CD8-positive, alpha-beta memory T cell (primary cell): Measurements from ENCODE around the gene TSEN54. TPM values are rescaled to one million over a fixed set of nuclear protein-coding genes. Genes with fewer than 3 reads are reported as not detected.

ENCODE experiments used
- CTCF ChIA-PET: fragments of 350-600 bp; sonication (Branson Sonifier 250); formaldehyde crosslinking; loops from one replicate; lab custom pipeline; 2021; ENCODE audit warnings: antibody characterized with exemption; lab: Charles Lee
- POLR2A ChIA-PET: fragments of 350-600 bp; sonication (Branson Sonifier 250); formaldehyde crosslinking; loops from one replicate; lab custom pipeline; 2021; ENCODE audit warnings: antibody characterized with exemption; lab: Charles Lee
- DNase-seq, 5 donors: peaks; one replicate each; pipeline versions ENCODE4 v3.0.0 to v3.0.0-alpha.2; 2020 to 2022; ENCODE audit warnings: mixed read lengths in 1 of 5
- H3K27ac ChIP-seq: one replicate; pipeline ENCODE4 v1.7.0; 2013; ENCODE audit warnings: low read depth, mild to moderate bottlenecking, low read length, moderate library complexity
- H3K27me3 ChIP-seq: 2 replicates; pipeline ENCODE4 v1.7.0; 2013; ENCODE audit warnings: low read length, mild to moderate bottlenecking; ENCODE audit not compliant: insufficient read depth, poor library complexity, severe bottlenecking
- H3K36me3 ChIP-seq: 2 replicates; pipeline ENCODE4 v1.7.0; 2013; ENCODE audit warnings: mild to moderate bottlenecking, low read length, moderate library complexity; ENCODE audit not compliant: insufficient read depth
- H3K4me1 ChIP-seq: 2 replicates; pipeline ENCODE4 v1.7.0; 2013; ENCODE audit warnings: mild to moderate bottlenecking, low read length, moderate library complexity; ENCODE audit not compliant: insufficient read depth
- H3K4me3 ChIP-seq: 2 replicates; pipeline ENCODE4 v1.7.0; 2013; ENCODE audit warnings: mild to moderate bottlenecking, low read length
- H3K9me3 ChIP-seq: 2 replicates; pipeline ENCODE4 v1.7.0; 2013; ENCODE audit warnings: mild to moderate bottlenecking, low read length
- H3K27ac Mint-ChIP-seq, 8 donors: one replicate each; pipeline ENCODE4 v1.8.0; 2020 to 2021; ENCODE audit warnings: mixed read lengths in 8 of 8, mild to moderate bottlenecking in 6 of 8, inconsistent platforms in 3 of 8, moderate library complexity in 3 of 8
- H3K27me3 Mint-ChIP-seq, 2 donors: one replicate each; pipeline ENCODE4 v1.8.0; 2020 to 2021; ENCODE audit warnings: mixed read lengths in 2 of 2, mild to moderate bottlenecking in 1 of 2, moderate library complexity in 1 of 2
- H3K36me3 Mint-ChIP-seq, 3 donors: one replicate each; pipeline ENCODE4 v1.8.0; 2020 to 2021; ENCODE audit warnings: mixed read lengths in 3 of 3, inconsistent platforms in 1 of 3, mild to moderate bottlenecking in 1 of 3
- H3K4me1 Mint-ChIP-seq, 3 donors: one replicate each; pipeline ENCODE4 v1.8.0; 2020 to 2021; ENCODE audit warnings: mixed read lengths in 3 of 3, inconsistent platforms in 1 of 3, mild to moderate bottlenecking in 1 of 3
- H3K4me3 Mint-ChIP-seq, 7 donors: one replicate each; pipeline ENCODE4 v1.8.0; 2020 to 2021; ENCODE audit warnings: mixed read lengths in 7 of 7, mild to moderate bottlenecking in 6 of 7, moderate library complexity in 4 of 7, inconsistent platforms in 2 of 7
- H3K9me3 Mint-ChIP-seq, 5 donors: one replicate each; pipeline ENCODE4 v1.8.0; 2020 to 2022; ENCODE audit warnings: mixed read lengths in 5 of 5, mild to moderate bottlenecking in 3 of 5, moderate library complexity in 2 of 5, inconsistent platforms in 1 of 5
- polyA plus RNA-seq: library from polyadenylated mRNA; unstranded; fragments of 300-500 nt; fragmentation: Illumina TruSeq; gene quantifications from one replicate; pipeline ENCODE4 v1.2.3, GENCODE V29; 2021
- total RNA-seq, 2 experiments: library from RNA; stranded (reverse); gene quantifications; one replicate each; pipeline ENCODE4 v1.2.3, GENCODE V29; 2021

The TSEN54 gene
- total and polyA plus RNA-seq, 3 experiments from 2014 or later, result 49.7 to 152 (median 56.9) TPM

- Mint-ChIP-seq H3K27me3 (no peaks in the 10 kb centered on the region), H3K4me3 (no peak overlapping the region), H3K4me1 (peaks cover 0 to 2% (median 0%) of the 10 kb centered on the region in 3 donors), H3K27ac (no peak overlapping the region), H3K9me3 (no peaks in the 10 kb centered on the region), H3K36me3 (peaks cover 0 to 80% (median 4%) of the 10 kb centered on the region in 3 donors)
- CTCF ChIA-PET, result no interaction called here
- DNase-seq, result no peak
- peaks cover 9% of the 10 kb centered on the region for H3K36me3 ChIP-seq
- no peaks in the 10 kb centered on the region for H3K9me3 ChIP-seq
- POLR2A ChIA-PET, result no interaction called here
- H3K4me1 ChIP-seq, result no peaks in the 10 kb centered on the region
- H3K27me3 ChIP-seq, result no peaks in the 10 kb centered on the region
- no peak overlapping the region for H3K27ac ChIP-seq
- H3K4me3 ChIP-seq, result no peak overlapping the region
Measured at GRCh38 chr17:75494326-75494877, 21.9 kb upstream of the TSEN54 start.

- H3K4me3 Mint-ChIP-seq, result no peak overlapping the region
- peaks cover 0 to 86% (median 4%) of the 10 kb centered on the region in 3 donors for H3K36me3 Mint-ChIP-seq
- DNase-seq, result no peak
- H3K4me1 Mint-ChIP-seq, result no peaks in the 10 kb centered on the region
- Histone ChIP-seq H3K9me3 (no peaks in the 10 kb centered on the region), H3K27ac (no peak overlapping the region), H3K4me1 (no peaks in the 10 kb centered on the region), H3K27me3 (no peaks in the 10 kb centered on the region), H3K4me3 (no peak overlapping the region), H3K36me3 (peaks cover 9% of the 10 kb centered on the region)
- H3K9me3 Mint-ChIP-seq, result no peaks in the 10 kb centered on the region
- H3K27me3 Mint-ChIP-seq, result no peaks in the 10 kb centered on the region
- peak overlapping the region in 1 of 8 donors; percentile 60 for H3K27ac Mint-ChIP-seq
- POLR2A ChIA-PET, result no interaction called here
- CTCF ChIA-PET, result no interaction called here
Measured at GRCh38 chr17:75496005-75496404, 20.3 kb upstream of the TSEN54 start.

GRCh38 chr17:75498039-75498725, 18.1 kb upstream of the TSEN54 start:
- H3K4me3 Mint-ChIP-seq, result no peak overlapping the region
- Histone ChIP-seq H3K27ac (no peak overlapping the region), H3K4me3 (no peak overlapping the region), H3K9me3 (no peaks in the 10 kb centered on the region), H3K27me3 (no peaks in the 10 kb centered on the region), H3K4me1 (no peaks in the 10 kb centered on the region), H3K36me3 (peaks cover 9% of the 10 kb centered on the region)
- POLR2A ChIA-PET, result no interaction called here
- H3K4me1 Mint-ChIP-seq, result no peaks in the 10 kb centered on the region
- no peaks in the 10 kb centered on the region for H3K9me3 Mint-ChIP-seq
- no peaks in the 10 kb centered on the region for H3K27me3 Mint-ChIP-seq
- no peak for DNase-seq
- H3K27ac Mint-ChIP-seq, result peak overlapping the region in 3 of 8 donors; percentile 28 to 72 (median 47)
- peaks cover 0 to 69% (median 4%) of the 10 kb centered on the region in 3 donors for H3K36me3 Mint-ChIP-seq
- CTCF ChIA-PET, result interaction anchor here (1.2 kb wide), 1 partner anchor 17 kb away, joined by 4 read pairs; no protein-coding TSS in a partner anchor

GRCh38 chr17:75498726-75499213, 17.6 kb upstream of the TSEN54 start:
- H3K4me1 ChIP-seq, result no peaks in the 10 kb centered on the region
- no peaks in the 10 kb centered on the region for H3K27me3 ChIP-seq
- no peak for DNase-seq
- H3K36me3 ChIP-seq, result peaks cover 9% of the 10 kb centered on the region
- ChIA-PET CTCF (interaction anchor here (1.2 kb wide), 1 partner anchor 18 kb away, joined by 4 read pairs; no protein-coding TSS in a partner anchor), POLR2A (no interaction called here)
- H3K4me3 Mint-ChIP-seq, result no peak overlapping the region
- H3K4me1 Mint-ChIP-seq, result no peaks in the 10 kb centered on the region
- H3K27me3 Mint-ChIP-seq, result no peaks in the 10 kb centered on the region
- peaks cover 0 to 63% (median 4%) of the 10 kb centered on the region in 3 donors for H3K36me3 Mint-ChIP-seq
- H3K27ac ChIP-seq, result no peak overlapping the region
- no peaks in the 10 kb centered on the region for H3K9me3 Mint-ChIP-seq
- no peaks in the 10 kb centered on the region for H3K9me3 ChIP-seq
- peak overlapping the region in 2 of 8 donors; percentile 50 to 72 for H3K27ac Mint-ChIP-seq
- H3K4me3 ChIP-seq, result no peak overlapping the region

- Histone ChIP-seq H3K27me3 (no peaks in the 10 kb centered on the region), H3K4me1 (peaks cover 6% of the 10 kb centered on the region), H3K27ac (no peak overlapping the region), H3K36me3 (peaks cover 4% of the 10 kb centered on the region), H3K9me3 (no peaks in the 10 kb centered on the region), H3K4me3 (no peak overlapping the region)
- DNase-seq, result no peak
- CTCF ChIA-PET, result no interaction called here
- H3K36me3 Mint-ChIP-seq, result peaks cover 0 to 57% (median 2%) of the 10 kb centered on the region in 3 donors
- H3K27me3 Mint-ChIP-seq, result no peaks in the 10 kb centered on the region
- H3K4me3 Mint-ChIP-seq, result no peak overlapping the region
- H3K27ac Mint-ChIP-seq, result peak overlapping the region in 1 of 8 donors; percentile 90
- POLR2A ChIA-PET, result no interaction called here
- peaks cover 0 to 4% (median 0%) of the 10 kb centered on the region in 3 donors for H3K4me1 Mint-ChIP-seq
- H3K9me3 Mint-ChIP-seq, result no peaks in the 10 kb centered on the region
Measured at GRCh38 chr17:75499313-75500022, 16.9 kb upstream of the TSEN54 start.

- no peaks in the 10 kb centered on the region for H3K9me3 Mint-ChIP-seq
- CTCF ChIA-PET, result interaction anchor here (1.4 kb wide), 1 partner anchor 16 kb away, joined by 3 read pairs; the partner anchor contains the start of gene TSEN54
- Histone ChIP-seq H3K27me3 (no peaks in the 10 kb centered on the region), H3K4me1 (peaks cover 6% of the 10 kb centered on the region), H3K27ac (no peak overlapping the region), H3K9me3 (no peaks in the 10 kb centered on the region), H3K4me3 (no peak overlapping the region), H3K36me3 (no peaks in the 10 kb centered on the region)
- H3K27me3 Mint-ChIP-seq, result no peaks in the 10 kb centered on the region
- no peak overlapping the region for H3K4me3 Mint-ChIP-seq
- POLR2A ChIA-PET, result no interaction called here
- DNase-seq, result no peak
- H3K36me3 Mint-ChIP-seq, result peaks cover 0 to 46% (median 1%) of the 10 kb centered on the region in 3 donors
- H3K4me1 Mint-ChIP-seq, result peaks cover 0 to 4% (median 0%) of the 10 kb centered on the region in 3 donors
- H3K27ac Mint-ChIP-seq, result no peak overlapping the region
Measured at GRCh38 chr17:75500419-75501216, 15.7 kb upstream of the TSEN54 start.

- CTCF ChIA-PET, result interaction anchor here (1.4 kb wide), 1 partner anchor 15 kb away, joined by 3 read pairs; the partner anchor contains the start of gene TSEN54
- Histone ChIP-seq H3K9me3 (no peaks in the 10 kb centered on the region), H3K27ac (no peak overlapping the region), H3K27me3 (no peaks in the 10 kb centered on the region), H3K4me3 (no peak overlapping the region), H3K4me1 (peaks cover 6% of the 10 kb centered on the region), H3K36me3 (no peaks in the 10 kb centered on the region)
- Mint-ChIP-seq H3K27ac (no peak overlapping the region), H3K4me3 (no peak overlapping the region), H3K36me3 (peaks cover 0 to 36% (median 1%) of the 10 kb centered on the region in 3 donors), H3K27me3 (no peaks in the 10 kb centered on the region), H3K4me1 (peaks cover 0 to 4% (median 0%) of the 10 kb centered on the region in 3 donors), H3K9me3 (no peaks in the 10 kb centered on the region)
- DNase-seq, result no peak
- POLR2A ChIA-PET, result no interaction called here
Measured at GRCh38 chr17:75501378-75502071, 14.8 kb upstream of the TSEN54 start.
